Loucy (cell line): Measurements from ENCODE around the gene STH.
"Not testable (repeated sequence)": the region's sequence is repeated elsewhere in the genome, so short reads cannot be mapped to it uniquely, and the experiment has no call there.

Experiments used
- H2AFZ ChIP-seq: fragments of 200-600 bp; sonication (generic); 2 replicates; pipeline ENCODE4 v1.6.0; 2016; ENCODE audit warnings: antibody characterized with exemption, mild to moderate bottlenecking, low read length, moderate library complexity
- H3F3A ChIP-seq: fragments of 200-600 bp; 2 replicates; pipeline ENCODE4 v1.6.0; 2016; ENCODE audit warnings: antibody characterized with exemption, low read depth, mild to moderate bottlenecking
- H3K27me3 ChIP-seq: fragments of 200-600 bp; sonication (generic); 2 replicates; pipeline ENCODE4 v1.6.1; 2014; ENCODE audit warnings: low read length, mild to moderate bottlenecking; ENCODE audit not compliant: insufficient read depth, poor library complexity, severe bottlenecking
- H3K36me3 ChIP-seq: fragments of 200-600 bp; sonication (generic); 2 replicates; pipeline ENCODE4 v1.6.1; 2016; ENCODE audit warnings: low read length; ENCODE audit not compliant: insufficient read depth
- H3K4me1 ChIP-seq: fragments of 200-600 bp; sonication (generic); 2 replicates; pipeline ENCODE4 v1.5.1; 2014; ENCODE audit warnings: low read length, mild to moderate bottlenecking; ENCODE audit not compliant: insufficient read depth, poor library complexity, severe bottlenecking
- H3K4me2 ChIP-seq: fragments of 200-600 bp; sonication (generic); 2 replicates; pipeline ENCODE4 v1.6.0; 2014; ENCODE audit warnings: antibody characterized with exemption, low read length, low read depth, mild to moderate bottlenecking; ENCODE audit not compliant: poor library complexity, severe bottlenecking
- H3K4me3 ChIP-seq: fragments of 200-600 bp; sonication (generic); 2 replicates; pipeline ENCODE4 v1.5.1; 2014; ENCODE audit warnings: low read length, mild to moderate bottlenecking, mixed read lengths; ENCODE audit not compliant: poor library complexity, severe bottlenecking
- H3K79me2 ChIP-seq: fragments of 200-600 bp; sonication (generic); 2 replicates; pipeline ENCODE4 v1.6.1; 2014; ENCODE audit warnings: low read length; ENCODE audit not compliant: insufficient read depth
- H3K9ac ChIP-seq: fragments of 200-600 bp; sonication (generic); 2 replicates; pipeline ENCODE4 v1.6.0; 2014; ENCODE audit warnings: mild to moderate bottlenecking, low read depth, low read length, moderate library complexity; ENCODE audit not compliant: poor library complexity, severe bottlenecking
- H3K9me2 ChIP-seq: fragments of 200-600 bp; sonication (generic); replicated peaks from 2 replicates; pipeline ENCODE4 v1.6.1; 2016; ENCODE audit warnings: low read depth, low read length, mixed read lengths
- H3K9me3 ChIP-seq: fragments of 200-600 bp; sonication (generic); 2 replicates; pipeline ENCODE4 v1.6.1; 2014; ENCODE audit warnings: mild to moderate bottlenecking, antibody characterized with exemption, low read length, low read depth; ENCODE audit not compliant: insufficient read depth
- H4K20me1 ChIP-seq: fragments of 200-600 bp; sonication (generic); 2 replicates; pipeline ENCODE4 v1.6.0; 2014; ENCODE audit warnings: antibody characterized with exemption, low read length, mild to moderate bottlenecking; ENCODE audit not compliant: insufficient read depth, poor library complexity, severe bottlenecking
- EZH2phosphoT487 ChIP-seq: fragments of 200-600 bp; IDR thresholded peaks from 2 replicates; pipeline ENCODE4 v1.6.1; 2018; ENCODE audit warnings: antibody characterized with exemption, mild to moderate bottlenecking, moderate library complexity, borderline replicate concordance
- TF ChIP-seq, protein P1 (sequence below): fragments of 200-600 bp; sonication (generic); conservative IDR thresholded peaks from 2 replicates; pipeline ENCODE4 v1.5.1; 2014; ENCODE audit warnings: mild to moderate bottlenecking, antibody characterized with exemption, low read length

STH gene

DNA sequence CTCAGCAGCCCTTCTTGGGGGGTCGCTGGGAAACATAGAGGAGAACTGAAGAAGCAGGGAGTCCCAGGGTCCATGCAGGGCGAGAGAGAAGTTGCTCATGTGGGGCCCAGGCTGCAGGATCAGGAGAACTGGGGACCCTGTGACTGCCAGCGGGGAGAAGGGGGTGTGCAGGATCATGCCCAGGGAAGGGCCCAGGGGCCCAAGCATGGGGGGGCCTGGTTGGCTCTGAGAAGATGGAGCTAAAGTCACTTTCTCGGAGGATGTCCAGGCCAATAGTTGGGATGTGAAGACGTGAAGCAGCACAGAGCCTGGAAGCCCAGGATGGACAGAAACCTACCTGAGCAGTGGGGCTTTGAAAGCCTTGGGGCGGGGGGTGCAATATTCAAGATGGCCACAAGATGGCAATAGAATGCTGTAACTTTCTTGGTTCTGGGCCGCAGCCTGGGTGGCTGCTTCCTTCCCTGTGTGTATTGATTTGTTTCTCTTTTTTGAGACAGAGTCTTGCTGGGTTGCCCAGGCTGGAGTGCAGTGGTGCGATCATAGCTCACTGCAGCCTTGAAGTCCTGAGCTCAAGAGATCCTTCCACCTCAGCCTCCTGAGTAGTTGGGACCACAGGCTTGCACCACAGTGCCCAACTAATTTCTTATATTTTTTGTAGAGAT lies 3.4 kb downstream of the STH start:
- no peak overlapping the region for H3K4me3 ChIP-seq
- no peak for TF ChIP-seq EZH2phosphoT487
- TF ChIP-seq, protein P1, sequence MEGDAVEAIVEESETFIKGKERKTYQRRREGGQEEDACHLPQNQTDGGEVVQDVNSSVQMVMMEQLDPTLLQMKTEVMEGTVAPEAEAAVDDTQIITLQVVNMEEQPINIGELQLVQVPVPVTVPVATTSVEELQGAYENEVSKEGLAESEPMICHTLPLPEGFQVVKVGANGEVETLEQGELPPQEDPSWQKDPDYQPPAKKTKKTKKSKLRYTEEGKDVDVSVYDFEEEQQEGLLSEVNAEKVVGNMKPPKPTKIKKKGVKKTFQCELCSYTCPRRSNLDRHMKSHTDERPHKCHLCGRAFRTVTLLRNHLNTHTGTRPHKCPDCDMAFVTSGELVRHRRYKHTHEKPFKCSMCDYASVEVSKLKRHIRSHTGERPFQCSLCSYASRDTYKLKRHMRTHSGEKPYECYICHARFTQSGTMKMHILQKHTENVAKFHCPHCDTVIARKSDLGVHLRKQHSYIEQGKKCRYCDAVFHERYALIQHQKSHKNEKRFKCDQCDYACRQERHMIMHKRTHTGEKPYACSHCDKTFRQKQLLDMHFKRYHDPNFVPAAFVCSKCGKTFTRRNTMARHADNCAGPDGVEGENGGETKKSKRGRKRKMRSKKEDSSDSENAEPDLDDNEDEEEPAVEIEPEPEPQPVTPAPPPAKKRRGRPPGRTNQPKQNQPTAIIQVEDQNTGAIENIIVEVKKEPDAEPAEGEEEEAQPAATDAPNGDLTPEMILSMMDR = peak; percentile 86

DNA sequence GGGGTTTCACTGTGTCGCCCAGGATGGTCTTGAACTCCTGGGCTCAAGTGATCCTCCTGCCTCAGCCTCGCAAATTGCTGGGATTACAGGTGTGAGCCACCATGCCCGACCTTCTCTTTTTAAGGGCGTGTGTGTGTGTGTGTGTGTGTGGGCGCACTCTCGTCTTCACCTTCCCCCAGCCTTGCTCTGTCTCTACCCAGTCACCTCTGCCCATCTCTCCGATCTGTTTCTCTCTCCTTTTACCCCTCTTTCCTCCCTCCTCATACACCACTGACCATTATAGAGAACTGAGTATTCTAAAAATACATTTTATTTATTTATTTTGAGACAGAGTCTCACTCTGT lies 3.9 kb downstream of the STH start:
- Histone ChIP-seq H3K9ac (no peak overlapping the region), H2AFZ (0 out of 2 replicates have a peak overlapping the region, but pooled peaks have one; percentile 19), H3K79me2 (no peaks in the 10 kb centered on the region), H3F3A (no peaks in the 10 kb centered on the region), H4K20me1 (no peaks in the 10 kb centered on the region), H3K9me2 (no peaks in the 10 kb centered on the region), H3K4me1 (no peaks in the 10 kb centered on the region), H3K4me3 (no peak overlapping the region), H3K9me3 (no peaks in the 10 kb centered on the region), H3K27me3 (no peaks in the 10 kb centered on the region), H3K4me2 (no peak overlapping the region), H3K36me3 (no peaks in the 10 kb centered on the region)
- no peak for TF ChIP-seq EZH2phosphoT487
- TF ChIP-seq, protein P1 = no peak

More for the DNA sequence above, 3.4 kb downstream of the STH start:
- no peak overlapping the region for H3K4me2 ChIP-seq
- no peak overlapping the region for H3K9ac ChIP-seq
- no peaks in the 10 kb centered on the region for H3F3A ChIP-seq
- H3K27me3 ChIP-seq = no peaks in the 10 kb centered on the region
- no peaks in the 10 kb centered on the region for H3K4me1 ChIP-seq
- H2AFZ ChIP-seq = no peak overlapping the region
- H3K9me2 ChIP-seq = no peaks in the 10 kb centered on the region
- H3K36me3 ChIP-seq = no peaks in the 10 kb centered on the region
- H3K79me2 ChIP-seq = no peaks in the 10 kb centered on the region
- no peaks in the 10 kb centered on the region for H3K9me3 ChIP-seq
- H4K20me1 ChIP-seq = no peaks in the 10 kb centered on the region

DNA sequence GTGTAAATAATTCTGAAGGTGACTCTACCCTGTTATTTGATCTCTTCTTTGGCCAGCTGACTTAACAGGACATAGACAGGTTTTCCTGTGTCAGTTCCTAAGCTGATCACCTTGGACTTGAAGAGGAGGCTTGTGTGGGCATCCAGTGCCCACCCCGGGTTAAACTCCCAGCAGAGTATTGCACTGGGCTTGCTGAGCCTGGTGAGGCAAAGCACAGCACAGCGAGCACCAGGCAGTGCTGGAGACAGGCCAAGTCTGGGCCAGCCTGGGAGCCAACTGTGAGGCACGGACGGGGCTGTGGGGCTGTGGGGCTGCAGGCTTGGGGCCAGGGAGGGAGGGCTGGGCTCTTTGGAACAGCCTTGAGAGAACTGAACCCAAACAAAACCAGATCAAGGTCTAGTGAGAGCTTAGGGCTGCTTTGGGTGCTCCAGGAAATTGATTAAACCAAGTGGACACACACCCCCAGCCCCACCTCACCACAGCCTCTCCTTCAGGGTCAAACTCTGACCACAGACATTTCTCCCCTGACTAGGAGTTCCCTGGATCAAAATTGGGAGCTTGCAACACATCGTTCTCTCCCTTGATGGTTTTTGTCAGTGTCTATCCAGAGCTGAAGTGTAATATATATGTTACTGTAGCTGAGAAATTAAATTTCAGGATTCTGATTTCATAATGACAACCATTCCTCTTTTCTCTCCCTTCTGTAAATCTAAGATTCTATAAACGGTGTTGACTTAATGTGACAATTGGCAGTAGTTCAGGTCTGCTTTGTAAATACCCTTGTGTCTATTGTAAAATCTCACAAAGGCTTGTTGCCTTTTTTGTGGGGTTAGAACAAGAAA lies 5.1 kb downstream of the STH start:
- TF ChIP-seq, protein P1 = no peak
- TF ChIP-seq EZH2phosphoT487 = no peak
- H3F3A ChIP-seq = no peaks in the 10 kb centered on the region

DNA sequence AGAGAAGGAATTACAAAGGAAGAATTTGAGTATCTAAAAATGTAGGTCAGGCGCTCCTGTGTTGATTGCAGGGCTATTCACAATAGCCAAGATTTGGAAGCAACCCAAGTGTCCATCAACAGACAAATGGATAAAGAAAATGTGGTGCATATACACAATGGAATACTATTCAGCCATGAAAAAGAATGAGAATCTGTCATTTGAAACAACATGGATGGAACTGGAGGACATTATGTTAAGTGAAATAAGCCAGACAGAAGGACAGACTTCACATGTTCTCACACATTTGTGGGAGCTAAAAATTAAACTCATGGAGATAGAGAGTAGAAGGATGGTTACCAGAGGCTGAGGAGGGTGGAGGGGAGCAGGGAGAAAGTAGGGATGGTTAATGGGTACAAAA lies 7.0 kb downstream of the STH start:
- not testable (repeated sequence) for H3K36me3 ChIP-seq, H2AFZ ChIP-seq, H3K4me1 ChIP-seq, H3K27me3 ChIP-seq, H3K9me3 ChIP-seq, H4K20me1 ChIP-seq, H3K9ac ChIP-seq, H3F3A ChIP-seq, H3K9me2 ChIP-seq, H3K4me2 ChIP-seq, H3K79me2 ChIP-seq, H3K4me3 ChIP-seq

More for the DNA sequence above, 5.1 kb downstream of the STH start:
- Histone ChIP-seq H3K27me3 (no peaks in the 10 kb centered on the region), H3K9me3 (no peaks in the 10 kb centered on the region), H2AFZ (no peak overlapping the region), H3K36me3 (no peaks in the 10 kb centered on the region), H3K4me1 (no peaks in the 10 kb centered on the region), H3K9me2 (no peaks in the 10 kb centered on the region), H4K20me1 (no peaks in the 10 kb centered on the region), H3K79me2 (no peaks in the 10 kb centered on the region), H3K9ac (no peak overlapping the region), H3K4me3 (no peak overlapping the region), H3K4me2 (no peak overlapping the region)
